Lung microvascular endothelial cell (primary cell): ENCODE results near the gene TMC2. TPM values are rescaled to one million over a fixed set of nuclear protein-coding genes. Genes with fewer than 3 reads are reported as not detected.
A peak's percentile ranks its signal among the peaks of the same experiment; 100 is the strongest.

Experiments
- DNase-seq, 2 donors: peaks; one replicate each; pipeline versions ENCODE4 v3.0.0 to v3.0.0-alpha.2; 2010; ENCODE audit warnings: low read depth in 2 of 2
- total RNA-seq: library from RNA; depleted of rRNA; stranded (reverse); fragments of >200 nt; gene quantifications from 2 replicates; pipeline ENCODE4 v1.2.1, GENCODE V29; 2014

Gene TMC2
- total RNA-seq, 1 donor from 2014 or later, result not detected

DNA sequence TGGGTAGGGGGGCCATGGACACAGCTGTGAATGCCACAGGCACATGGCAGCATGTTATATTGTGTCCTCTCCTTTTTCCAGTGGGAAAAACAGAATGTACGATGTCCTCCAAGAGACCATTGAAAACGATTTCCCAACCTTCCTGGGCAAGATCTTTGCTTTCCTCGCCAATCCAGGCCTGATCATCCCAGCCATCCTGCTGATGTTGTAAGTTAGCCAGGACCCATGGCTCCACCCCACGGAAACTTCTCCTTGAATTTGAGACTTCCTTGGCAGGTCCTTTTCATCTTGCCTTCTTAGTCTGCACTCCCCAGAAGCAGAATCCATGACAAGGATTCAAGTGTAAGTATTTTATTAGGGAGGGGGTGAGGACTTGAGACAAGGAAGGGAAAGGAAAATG is 87.8 kb downstream of the TMC2 start:
- DNase-seq, result no peak

DNA sequence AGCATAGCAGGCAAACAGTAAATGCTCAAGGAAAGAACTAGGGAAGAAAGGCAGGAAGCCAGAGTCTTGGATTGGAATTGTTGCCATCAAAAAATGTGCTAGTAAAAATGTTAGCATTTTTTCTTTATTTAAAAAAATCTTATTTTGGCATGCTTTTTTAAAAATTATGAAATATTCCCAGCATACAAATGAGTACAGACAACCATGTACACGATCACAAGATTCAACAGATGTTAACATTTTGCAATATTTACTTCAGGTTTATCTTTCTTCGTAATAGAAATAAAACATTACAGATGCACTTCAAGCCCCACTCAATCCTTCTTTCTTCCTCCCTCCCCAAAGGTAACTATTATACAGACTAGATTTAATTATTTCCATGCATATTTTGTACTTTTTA is 88.7 kb downstream of the TMC2 start:
- no peak for DNase-seq

DNA sequence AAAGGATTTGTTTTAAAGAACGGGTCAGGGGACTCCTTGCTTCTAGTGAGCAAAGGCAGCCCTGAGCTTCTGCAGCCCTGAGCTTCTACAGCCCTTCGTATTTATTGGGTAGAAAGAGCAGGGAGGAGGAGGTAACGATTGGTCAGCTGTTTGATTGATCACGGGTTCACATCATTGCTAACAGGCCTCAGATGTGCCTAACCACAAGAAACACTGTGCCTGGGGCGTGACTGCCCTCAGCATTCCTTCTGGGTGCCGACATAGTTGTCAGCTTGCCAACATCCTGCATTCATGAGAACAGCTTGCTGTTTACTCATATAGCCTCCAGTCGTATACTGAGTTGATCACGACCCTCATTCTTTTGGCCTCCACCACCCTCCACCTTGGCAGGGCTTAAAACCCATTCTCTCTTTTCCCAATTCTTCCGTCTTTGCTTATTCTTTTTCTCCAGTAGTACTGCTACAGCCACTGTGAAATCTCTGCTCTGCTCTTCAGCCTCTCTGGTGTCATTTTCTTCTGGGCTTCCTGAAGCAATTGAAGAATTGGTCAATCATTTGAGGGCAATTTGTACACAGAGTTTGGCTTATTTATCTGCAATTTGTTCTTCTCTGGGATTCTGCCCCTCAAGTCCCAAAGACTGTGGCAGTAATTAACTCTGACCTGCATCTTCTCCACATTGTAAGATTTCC is 90.6 kb downstream of the TMC2 start:
- peak; percentile 8 to 55 for DNase-seq

DNA sequence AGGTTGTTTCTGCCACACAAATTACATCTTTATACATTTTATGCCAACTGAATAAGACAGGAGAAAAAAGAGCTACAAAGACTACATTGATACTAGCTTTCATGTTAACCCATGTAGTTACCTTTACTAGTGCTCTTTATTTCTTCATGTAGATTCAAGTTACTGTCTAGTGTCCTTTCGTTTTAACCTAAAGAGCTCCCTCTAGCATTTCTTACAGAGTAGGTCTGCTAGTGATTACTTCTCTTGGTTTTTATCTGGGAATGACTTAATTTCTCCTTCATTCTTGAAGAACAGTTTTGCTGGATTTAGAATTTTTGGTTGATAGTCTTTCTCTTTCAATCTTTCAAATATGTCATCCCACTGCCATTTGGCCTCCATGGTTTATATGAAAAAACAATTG is 94.9 kb downstream of the TMC2 start:
- no peak for DNase-seq

DNA sequence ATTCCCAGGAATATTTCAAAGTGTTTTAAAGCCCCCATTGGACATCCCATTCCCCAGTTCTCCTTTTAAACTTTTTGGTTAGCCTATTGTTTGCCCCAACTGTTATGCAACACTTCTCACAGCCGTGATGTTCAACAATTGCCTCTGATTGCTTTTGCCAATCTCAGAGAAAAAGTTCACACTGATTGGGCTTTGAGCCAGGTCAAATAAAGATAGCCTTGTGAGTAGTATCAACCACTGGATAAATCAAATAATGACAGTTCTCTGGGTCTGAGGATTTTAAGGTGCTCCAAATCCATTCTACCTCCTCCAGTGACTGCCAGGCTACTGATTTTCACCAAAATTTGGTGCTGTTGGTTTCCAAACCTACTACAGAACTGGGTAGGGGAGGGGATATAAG is 97.0 kb downstream of the TMC2 start:
- DNase-seq, result no peak

DNA sequence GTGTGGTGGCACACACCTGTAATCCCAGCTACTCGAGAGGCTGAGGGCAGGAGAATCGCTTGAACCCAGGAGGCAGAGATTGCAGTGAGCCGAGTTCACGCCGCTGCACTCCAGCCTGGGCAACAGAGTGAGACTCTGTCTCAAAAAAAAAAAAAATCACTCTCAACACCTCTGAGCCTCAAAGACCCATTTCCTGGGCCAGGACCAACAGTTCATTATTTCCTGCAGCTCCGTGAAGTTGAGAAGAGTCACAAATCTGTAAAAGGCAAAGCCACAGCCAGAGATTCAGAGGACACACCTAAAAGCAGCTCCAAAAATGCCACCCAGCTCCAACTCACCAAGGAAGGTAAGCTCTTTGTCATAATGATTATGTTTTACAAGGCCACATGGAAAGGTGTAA is 100.9 kb downstream of the TMC2 start:
- no peak for DNase-seq

DNA sequence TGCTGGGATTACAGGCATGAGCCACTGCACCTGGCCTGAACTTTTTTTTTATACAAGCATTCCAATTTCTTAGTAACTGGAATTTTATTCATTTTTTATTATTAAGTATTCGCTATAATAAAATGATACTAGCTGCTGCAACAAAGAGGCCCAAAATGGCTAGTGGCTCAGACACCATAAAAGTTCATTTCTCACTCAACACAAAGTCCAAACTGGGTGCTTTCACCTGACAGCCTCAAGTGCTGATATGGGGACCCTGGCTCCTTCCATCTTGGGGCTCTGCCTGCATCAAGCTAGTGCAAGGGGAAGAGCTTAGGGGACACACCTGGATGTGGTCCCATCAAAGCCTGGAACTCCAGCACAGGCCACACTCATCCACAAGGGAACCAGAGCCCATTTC is 103.9 kb downstream of the TMC2 start:
- DNase-seq, result no peak

DNA sequence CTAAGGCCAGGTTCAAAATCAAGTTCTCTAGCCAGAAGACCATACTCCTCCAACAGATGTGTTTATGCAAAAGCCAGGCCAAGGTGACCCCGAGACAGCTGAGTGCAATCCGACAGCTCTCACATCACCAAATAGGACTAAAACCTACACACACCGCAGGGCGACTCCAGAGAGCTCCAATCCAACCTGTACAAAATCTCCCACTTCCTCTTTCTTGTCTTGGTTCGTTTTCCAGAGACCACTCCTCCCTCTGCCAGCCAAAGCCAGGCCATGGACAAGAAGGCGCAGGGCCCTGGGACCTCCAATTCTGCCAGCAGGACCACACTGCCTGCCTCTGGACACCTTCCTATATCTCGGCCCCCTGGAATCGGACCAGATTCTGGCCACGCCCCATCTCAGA is 104.5 kb downstream of the TMC2 start:
- DNase-seq, result no peak

DNA sequence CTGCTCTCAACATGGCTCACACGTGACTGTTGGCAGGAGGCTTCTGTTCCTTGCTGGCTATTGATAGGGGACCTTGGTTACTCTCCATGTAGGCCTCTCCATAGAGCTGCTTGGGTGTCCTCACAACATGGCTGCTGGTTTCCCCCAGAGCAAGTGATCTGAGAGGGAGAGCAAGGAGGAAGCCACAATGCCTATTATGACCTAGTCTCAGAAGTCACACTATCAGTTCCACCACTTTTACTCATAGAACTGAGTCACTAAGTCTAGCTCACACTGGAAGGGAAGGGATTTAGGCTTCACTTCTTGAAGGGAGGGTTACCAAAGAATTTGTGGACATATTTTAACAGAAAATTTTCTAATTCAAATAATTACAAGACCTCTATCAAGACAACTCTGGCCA is 107.3 kb downstream of the TMC2 start:
- DNase-seq, result no peak

DNA sequence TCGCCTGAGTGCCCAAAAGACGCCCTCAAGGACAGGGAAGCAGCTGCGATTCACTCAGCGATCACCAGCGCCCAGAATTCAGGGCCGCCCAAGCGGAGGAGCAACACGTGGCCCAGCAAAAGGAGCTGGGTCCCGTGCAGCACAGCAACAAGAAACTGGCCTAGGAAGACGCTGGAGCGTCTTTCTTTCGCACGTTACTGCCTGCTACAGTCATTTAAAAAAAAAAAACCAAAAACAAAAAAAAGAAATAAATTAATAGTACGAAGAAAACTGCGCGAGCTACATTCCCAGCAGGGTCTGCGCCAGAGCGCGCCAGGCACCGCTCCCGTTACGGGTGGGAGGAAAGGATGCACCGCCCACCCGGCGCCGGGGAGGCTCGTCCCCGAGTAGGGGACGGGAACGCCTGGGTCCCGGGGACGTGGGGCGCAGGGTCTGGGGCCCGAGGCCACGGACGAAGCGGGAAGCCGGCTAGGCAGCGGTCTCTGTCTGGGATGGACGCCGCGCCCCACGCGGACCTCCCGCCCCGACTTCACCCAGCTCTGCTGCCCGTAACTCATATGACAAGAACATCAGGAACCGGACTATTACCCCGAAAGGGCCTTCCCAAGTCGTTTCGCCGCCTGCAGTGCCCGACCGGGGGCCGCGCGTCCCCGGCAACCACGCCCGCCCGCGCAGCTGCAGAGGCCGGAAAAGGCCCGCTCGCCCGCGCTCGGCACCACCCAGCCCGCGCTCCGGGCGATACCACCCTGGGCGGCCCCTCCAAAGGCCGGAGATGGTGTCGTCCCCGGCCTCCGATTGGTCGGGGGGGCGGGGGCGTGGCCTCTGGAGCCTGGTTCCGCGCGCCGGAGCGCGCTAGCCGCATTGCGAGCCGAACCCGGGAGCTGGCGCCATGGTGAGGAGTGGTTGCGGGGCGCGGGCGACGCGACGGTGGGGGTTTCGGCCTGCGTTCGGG is 115.7 kb downstream of the TMC2 start, which contains the start of gene NOP56:
NOP56 (plus strand) TSS at position 861 of the 952 bp plus-strand sequence; CDS start at position 890, 29 bp downstream.
- peak; percentile 93 to 94 for DNase-seq

DNA sequence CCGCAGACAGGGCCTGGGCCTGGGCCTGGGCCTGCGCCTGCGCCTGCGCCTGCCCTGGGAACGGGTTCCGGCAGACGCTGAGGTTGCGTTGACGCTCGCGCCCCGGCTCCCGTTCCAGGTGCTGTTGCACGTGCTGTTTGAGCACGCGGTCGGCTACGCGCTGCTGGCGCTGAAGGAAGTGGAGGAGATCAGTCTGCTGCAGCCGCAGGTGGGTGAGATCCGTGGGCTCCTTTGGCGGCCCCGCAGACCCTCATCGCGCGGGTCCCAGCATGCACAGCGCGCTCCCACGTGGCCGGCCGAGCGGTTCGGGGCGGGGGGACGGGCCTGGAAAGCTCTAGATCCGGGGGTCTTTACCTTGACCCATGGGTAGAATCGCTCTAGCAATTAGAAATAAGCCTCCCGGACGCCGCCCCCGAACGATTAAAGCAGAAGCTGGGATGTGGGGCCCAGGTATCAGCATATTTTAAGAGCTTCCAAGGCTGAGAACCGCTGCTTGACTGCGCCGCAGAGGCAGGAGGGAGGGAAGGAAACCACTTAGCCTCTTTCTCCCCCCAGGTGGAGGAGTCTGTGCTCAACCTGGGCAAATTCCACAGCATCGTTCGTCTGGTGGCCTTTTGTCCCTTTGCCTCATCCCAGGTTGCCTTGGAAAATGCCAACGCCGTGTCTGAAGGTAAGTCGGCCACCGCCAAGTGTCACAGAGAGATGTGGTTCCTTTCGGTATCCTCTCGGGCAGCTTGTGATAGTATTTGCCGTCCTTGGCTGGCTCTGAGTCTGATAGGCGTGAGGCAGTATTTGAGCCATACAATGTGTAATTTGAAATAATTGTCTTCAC is 116.6 kb downstream of the TMC2 start:
- peak; percentile 16 to 33 for DNase-seq

DNA sequence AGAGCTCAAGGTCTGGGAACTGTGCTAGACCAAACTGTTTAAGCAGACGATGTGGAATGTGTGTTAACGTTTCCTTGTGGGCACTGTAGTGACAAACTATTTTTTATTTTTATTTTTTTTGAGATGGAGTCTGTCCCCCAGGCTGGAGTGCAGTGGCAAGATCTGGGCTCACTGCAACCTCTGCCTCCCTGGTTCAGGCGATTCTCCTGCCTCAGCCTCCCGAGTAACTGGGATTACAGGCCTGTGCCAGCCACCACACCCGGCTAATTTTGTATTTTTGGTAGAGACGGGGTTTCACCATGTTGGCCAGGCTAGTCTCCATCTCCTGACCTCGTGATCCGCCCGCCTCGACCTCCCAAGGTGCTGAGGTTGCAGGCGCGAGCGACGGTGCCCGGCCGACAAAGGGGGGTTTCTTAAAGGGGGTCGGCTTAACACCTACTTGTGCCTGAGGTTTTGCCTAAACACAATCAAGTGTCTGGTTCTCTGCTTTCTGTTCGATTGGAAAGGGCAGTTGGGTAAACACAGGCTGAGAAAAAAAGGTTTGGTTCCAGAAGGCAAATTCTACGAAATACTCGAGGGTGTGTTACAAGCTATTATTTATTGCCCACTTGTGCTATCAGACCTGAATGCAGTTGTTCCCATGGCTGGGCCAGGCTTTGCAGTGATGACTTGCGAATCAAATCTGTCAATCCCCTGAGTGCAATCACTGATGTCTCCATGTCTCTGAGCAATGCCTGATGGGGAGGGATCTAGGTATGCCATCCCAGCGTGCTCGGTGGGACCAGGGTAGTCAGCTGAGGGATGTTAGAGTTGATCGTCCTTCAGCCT is 117.4 kb downstream of the TMC2 start:
- no peak for DNase-seq

DNA sequence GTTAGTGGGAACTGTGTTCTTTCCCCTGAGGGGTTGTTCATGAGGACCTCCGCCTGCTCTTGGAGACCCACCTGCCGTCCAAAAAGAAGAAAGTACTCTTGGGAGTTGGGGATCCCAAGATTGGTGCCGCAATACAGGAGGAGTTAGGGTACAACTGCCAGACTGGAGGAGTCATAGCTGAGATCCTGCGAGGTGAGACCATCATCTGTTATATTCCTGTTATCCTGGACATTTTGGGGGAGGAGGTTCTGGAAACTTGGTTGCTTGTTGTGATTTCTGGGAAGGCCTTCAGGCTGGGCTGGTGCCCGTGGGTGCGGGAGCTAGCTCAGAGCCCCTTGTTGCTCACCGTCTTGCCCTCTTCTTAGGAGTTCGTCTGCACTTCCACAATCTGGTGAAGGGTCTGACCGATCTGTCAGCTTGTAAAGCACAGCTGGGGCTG is 118.0 kb downstream of the TMC2 start:
- DNase-seq, result no peak

DNA sequence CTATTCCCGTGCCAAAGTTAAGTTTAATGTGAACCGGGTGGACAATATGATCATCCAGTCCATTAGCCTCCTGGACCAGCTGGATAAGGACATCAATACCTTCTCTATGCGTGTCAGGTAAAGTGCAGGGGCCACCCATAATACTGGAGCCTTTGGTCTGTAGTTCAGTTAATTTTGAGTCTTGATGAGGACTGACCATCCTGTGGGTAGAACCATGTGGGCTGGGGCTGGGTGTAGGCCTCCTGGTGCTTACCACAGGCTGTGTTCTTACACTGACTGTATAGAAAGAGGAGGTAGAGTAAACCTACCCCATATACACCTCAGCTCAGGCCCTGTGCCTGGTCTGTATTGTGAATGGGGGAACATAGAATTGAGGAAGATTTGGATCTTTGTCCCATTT is 118.5 kb downstream of the TMC2 start:
- DNase-seq, result no peak

DNA sequence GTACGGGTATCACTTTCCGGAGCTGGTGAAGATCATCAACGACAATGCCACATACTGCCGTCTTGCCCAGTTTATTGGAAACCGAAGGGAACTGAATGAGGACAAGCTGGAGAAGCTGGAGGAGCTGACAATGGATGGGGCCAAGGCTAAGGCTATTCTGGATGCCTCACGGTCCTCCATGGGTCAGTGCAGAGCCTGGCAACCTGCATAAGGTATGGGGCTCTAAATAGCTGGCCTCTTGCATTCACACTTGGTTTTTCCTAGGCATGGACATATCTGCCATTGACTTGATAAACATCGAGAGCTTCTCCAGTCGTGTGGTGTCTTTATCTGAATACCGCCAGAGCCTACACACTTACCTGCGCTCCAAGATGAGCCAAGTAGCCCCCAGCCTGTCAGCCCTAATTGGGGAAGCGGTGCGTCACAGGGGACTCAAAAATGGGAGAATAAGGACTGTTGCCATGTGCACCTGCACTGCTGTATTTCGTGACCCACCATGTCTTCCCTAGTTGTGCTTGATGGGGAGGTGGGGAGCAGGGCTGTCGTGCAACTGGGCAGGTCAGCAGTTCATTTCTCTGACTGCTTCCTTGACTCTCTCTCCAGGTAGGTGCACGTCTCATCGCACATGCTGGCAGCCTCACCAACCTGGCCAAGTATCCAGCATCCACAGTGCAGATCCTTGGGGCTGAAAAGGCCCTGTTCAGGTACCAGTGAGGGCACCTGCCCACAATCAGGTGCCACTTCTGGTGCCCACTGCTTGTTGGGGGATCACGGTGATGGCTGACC is 119.2 kb downstream of the TMC2 start:
- no peak for DNase-seq

DNA sequence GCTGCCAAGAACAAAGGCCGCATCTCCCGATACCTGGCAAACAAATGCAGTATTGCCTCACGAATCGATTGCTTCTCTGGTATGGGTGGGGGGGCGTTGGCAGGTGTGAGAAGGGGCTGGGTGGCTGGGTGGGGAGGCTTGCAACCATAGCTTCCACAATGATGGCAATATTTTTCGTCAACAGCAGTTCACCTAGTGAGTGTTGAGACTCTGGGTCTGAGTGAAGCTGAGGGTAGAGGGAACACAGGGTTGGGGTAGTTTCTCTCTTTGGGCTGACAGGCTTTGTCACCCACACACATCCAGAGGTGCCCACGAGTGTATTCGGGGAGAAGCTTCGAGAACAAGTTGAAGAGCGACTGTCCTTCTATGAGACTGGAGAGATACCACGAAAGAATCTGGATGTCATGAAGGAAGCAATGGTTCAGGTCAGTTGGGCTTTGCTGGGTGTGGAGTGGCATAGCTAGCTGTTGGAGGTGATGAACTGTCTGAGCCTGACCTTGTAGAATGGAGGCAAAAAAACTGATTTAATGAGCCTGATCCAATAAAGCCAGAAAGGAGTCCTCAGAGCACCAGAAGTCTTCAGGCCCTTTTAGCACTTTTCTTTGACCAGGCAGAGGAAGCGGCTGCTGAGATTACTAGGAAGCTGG is 120.2 kb downstream of the TMC2 start:
- DNase-seq, result no peak

DNA sequence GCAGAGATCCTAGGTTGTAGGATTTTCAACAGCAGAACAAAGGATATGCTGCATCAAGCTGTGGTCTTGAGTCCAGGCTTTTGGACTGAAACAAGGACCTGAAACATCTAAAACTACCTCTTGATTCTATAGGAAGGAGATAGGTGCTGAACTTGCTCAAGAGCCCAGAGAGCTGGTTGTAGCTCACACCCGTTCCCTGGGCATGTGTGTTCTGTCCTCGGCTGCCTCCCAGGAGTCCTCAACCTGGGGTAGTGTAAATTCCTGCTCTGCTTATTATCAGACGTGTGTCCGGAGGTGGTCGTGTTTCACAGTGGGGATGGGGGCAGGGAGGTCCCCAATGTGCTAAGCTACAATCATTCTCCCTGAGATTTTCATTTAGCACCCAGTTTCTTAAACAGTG is 120.9 kb downstream of the TMC2 start:
- DNase-seq, result no peak

DNA sequence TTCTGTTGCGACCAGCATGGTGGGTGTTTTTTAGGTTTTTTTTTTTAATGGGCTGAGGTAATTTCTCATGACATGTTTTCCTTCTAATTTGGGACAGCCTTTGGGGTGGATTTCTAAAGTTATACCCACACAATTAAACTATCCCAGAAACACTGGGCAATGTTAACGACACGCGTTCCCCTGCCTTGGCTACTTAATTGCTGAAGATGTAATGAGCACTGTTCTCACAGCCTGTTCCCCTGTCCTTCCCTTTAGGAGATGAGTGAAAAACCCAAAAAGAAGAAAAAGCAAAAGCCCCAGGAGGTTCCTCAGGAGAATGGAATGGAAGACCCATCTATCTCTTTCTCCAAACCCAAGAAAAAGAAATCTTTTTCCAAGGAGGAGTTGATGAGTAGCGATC is 121.3 kb downstream of the TMC2 start:
- DNase-seq, result no peak
